ENCODE measurements around the gene ACADSB. TPM values are rescaled to one million over a fixed set of nuclear protein-coding genes. Genes with fewer than 3 reads are reported as not detected.

Gene ACADSB
- total and polyA plus RNA-seq, 8 donors = 17.9 to 61.8 (median 22.9) TPM

GRCh38 chr10:123087786-123088185 is 79.0 kb downstream of the ACADSB start:
- no peaks in the 10 kb centered on the region for H3K36me3 ChIP-seq
- H3K9me3 ChIP-seq = no peaks in the 10 kb centered on the region
- H3K27ac ChIP-seq = no peak overlapping the region
- H3K4me1 ChIP-seq = no peaks in the 10 kb centered on the region
- ATAC-seq (no peak), DNase-seq (no peak)
- intact Hi-C loops (cut with DNase I) = no loop called here
- no peak overlapping the region for H3K4me3 ChIP-seq
- no peak for TF ChIP-seq CTCF (IDR thresholded peaks at IDR 0.05)
- H3K27me3 ChIP-seq = peaks cover 0 to 11% of the 10 kb centered on the region in 2 donors

- H3K27me3 ChIP-seq = peaks cover 0 to 26% of the 10 kb centered on the region in 2 donors
- intact Hi-C loops (cut with DNase I) = no loop called here
- no peaks in the 10 kb centered on the region for H3K36me3 ChIP-seq
- DNase-seq = no peak
- H3K4me1 ChIP-seq = no peaks in the 10 kb centered on the region
- TF ChIP-seq CTCF (IDR thresholded peaks at IDR 0.05) = no peak
- H3K4me3 ChIP-seq = no peak overlapping the region
- H3K9me3 ChIP-seq = no peaks in the 10 kb centered on the region
- no peak overlapping the region for H3K27ac ChIP-seq
- no peak for ATAC-seq
These were observed 84.0 kb downstream of the ACADSB start for GRCh38 chr10:123092635-123093414.

GRCh38 chr10:123093489-123093888 is 84.7 kb downstream of the ACADSB start:
- no peaks in the 10 kb centered on the region for H3K36me3 ChIP-seq
- DNase-seq = no peak
- H3K9me3 ChIP-seq = no peaks in the 10 kb centered on the region
- intact Hi-C loops (cut with DNase I) = no loop called here
- H3K4me1 ChIP-seq = no peaks in the 10 kb centered on the region
- no peak overlapping the region for H3K4me3 ChIP-seq
- no peak for ATAC-seq
- TF ChIP-seq CTCF (IDR thresholded peaks at IDR 0.05) = no peak
- H3K27ac ChIP-seq = no peak overlapping the region
- H3K27me3 ChIP-seq = peaks cover 0 to 29% of the 10 kb centered on the region in 2 donors

- peaks cover 0 to 27% of the 10 kb centered on the region in 2 donors for H3K27me3 ChIP-seq
- no peak for ATAC-seq
- no peak overlapping the region for H3K4me3 ChIP-seq
- DNase-seq = no peak
- no peaks in the 10 kb centered on the region for H3K4me1 ChIP-seq
- intact Hi-C loops (cut with DNase I) = no loop called here
- H3K27ac ChIP-seq = no peak overlapping the region
- TF ChIP-seq CTCF (IDR thresholded peaks at IDR 0.05) = no peak
- H3K36me3 ChIP-seq = no peaks in the 10 kb centered on the region
- H3K9me3 ChIP-seq = no peaks in the 10 kb centered on the region
These were observed 87.6 kb downstream of the ACADSB start for GRCh38 chr10:123096452-123096851.

GRCh38 chr10:123097039-123097438 is 88.2 kb downstream of the ACADSB start:
- H3K4me1 ChIP-seq = no peaks in the 10 kb centered on the region
- no peak overlapping the region for H3K4me3 ChIP-seq
- no peaks in the 10 kb centered on the region for H3K36me3 ChIP-seq
- intact Hi-C loops (cut with DNase I) = no loop called here
- H3K9me3 ChIP-seq = no peaks in the 10 kb centered on the region
- peaks cover 0 to 27% of the 10 kb centered on the region in 2 donors for H3K27me3 ChIP-seq
- no peak for ATAC-seq
- DNase-seq = no peak
- TF ChIP-seq CTCF (IDR thresholded peaks at IDR 0.05) = no peak
- no peak overlapping the region for H3K27ac ChIP-seq
